Esophagus muscularis mucosa (tissue), 3 donors: ENCODE measurements around the gene SDR39U1.

Source experiments
- POLR2AphosphoS5 ChIP-seq, 2 donors: sonication (generic); formaldehyde crosslinking; IDR thresholded peaks; one replicate each; pipeline ENCODE4 v1.6.1; 2017; ENCODE audit warnings: antibody characterized with exemption in 2 of 2
- TF ChIP-seq, protein P1 (sequence below), 3 experiments: fragments of 200-600 bp in 2 of 3; fragments of 450-650 bp in 1 of 3; sonication (generic) in 2 of 3; IDR thresholded peaks; one replicate each; pipeline ENCODE4 v1.5.1; 2017 to 2019; ENCODE audit warnings: antibody characterized with exemption in 3 of 3, mild to moderate bottlenecking in 2 of 3, moderate library complexity in 1 of 3

DNA sequence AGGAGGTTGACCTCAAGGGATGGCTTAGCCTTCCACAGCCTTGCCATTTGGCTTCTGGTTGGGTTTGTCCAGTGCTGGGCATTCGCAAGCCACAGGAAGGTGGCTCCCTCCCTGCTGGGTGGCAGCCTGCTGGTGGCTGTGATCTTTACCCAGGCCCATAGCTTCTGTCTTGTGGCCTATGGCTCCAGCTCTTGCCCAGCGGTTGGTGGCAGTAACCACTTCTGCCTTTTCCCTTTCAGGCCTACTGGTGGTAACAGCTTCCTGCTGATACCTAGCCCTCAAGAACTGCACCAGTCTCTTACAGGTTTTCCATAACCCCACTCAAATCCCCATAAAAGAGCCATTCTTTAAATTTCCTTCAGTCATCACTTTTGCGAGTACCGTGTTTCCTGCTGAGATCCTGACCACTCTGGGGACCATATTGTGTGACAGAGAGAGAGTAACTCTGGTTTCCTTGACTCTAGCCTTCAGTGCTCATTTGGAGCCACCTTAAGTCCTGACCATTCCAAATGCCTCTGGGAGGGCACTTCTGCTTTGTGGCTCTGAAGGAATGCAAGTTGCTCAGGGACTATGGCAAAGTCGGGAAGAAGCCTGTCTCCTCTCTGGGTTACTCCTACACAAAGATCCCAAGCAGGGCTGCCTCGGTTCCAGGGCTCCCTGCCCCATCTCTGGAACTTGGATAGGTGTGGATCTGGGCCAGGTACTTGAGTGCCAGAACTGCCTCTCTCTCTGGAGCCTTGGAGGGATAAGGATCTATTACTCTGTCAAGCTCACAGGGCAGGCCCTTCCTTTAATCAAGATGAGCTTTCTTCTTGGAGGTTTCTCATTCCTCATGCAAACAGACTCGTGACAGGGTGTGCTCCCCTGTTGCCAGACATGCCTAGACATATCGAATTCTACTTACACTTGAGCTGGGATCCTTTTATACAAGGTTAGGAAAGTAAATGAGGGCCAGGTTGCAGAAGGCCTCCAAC lies 46.7 kb downstream of the SDR39U1 start:
- TF ChIP-seq, protein P1, sequence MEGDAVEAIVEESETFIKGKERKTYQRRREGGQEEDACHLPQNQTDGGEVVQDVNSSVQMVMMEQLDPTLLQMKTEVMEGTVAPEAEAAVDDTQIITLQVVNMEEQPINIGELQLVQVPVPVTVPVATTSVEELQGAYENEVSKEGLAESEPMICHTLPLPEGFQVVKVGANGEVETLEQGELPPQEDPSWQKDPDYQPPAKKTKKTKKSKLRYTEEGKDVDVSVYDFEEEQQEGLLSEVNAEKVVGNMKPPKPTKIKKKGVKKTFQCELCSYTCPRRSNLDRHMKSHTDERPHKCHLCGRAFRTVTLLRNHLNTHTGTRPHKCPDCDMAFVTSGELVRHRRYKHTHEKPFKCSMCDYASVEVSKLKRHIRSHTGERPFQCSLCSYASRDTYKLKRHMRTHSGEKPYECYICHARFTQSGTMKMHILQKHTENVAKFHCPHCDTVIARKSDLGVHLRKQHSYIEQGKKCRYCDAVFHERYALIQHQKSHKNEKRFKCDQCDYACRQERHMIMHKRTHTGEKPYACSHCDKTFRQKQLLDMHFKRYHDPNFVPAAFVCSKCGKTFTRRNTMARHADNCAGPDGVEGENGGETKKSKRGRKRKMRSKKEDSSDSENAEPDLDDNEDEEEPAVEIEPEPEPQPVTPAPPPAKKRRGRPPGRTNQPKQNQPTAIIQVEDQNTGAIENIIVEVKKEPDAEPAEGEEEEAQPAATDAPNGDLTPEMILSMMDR (IDR thresholded peaks at IDR 0.05): no peak
- no peak for TF ChIP-seq POLR2AphosphoS5 (IDR thresholded peaks at IDR 0.05)
